ENCODE data around the gene DGKD.

DGKD gene

DNA sequence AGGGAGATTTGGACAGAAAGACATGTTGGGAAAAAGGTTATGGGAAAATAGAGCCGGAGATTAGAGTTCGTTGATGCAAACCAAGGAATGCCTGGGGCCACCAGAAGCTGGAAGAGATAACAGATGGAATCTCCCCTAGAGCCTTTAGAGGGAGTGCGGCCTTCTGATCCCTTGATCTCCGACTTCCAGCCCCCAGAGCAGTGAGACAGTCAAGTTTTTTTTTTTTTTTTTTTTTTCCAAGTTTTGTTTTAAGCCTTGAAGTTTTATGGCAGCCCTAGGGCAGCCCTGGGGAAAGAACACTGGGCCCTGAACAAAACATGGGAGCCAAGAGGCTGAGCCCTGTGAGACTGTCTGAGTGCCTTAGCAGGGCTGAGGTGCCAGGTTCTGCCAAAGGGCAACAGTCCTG lies 6.5 kb downstream of the DGKD start:
- peaks cover 25% of the 10 kb centered on the region for H3K79me2 ChIP-seq (ENCODE audit: control insufficient read depth, insufficient read depth, low read length, unreplicated experiment)
- no peaks in the 10 kb centered on the region for H3K27me3 ChIP-seq (ENCODE audit: insufficient read depth, low read length)
- no peak overlapping the region for H2AFZ ChIP-seq (ENCODE audit: low read length, unreplicated experiment)
- peaks cover 3% of the 10 kb centered on the region; the same call in 1 of the 2 replicates for H3K36me3 ChIP-seq (ENCODE audit: insufficient read depth, low read length)
- H3K27ac ChIP-seq (ENCODE audit: low read depth, low read length): no peak overlapping the region
- peaks cover 3% of the 10 kb centered on the region for H3K4me1 ChIP-seq (ENCODE audit: control insufficient read depth, insufficient read depth, low read length, unreplicated experiment)
- H3K4me3 ChIP-seq (ENCODE audit: low read depth, low read length): no peak overlapping the region

DNA sequence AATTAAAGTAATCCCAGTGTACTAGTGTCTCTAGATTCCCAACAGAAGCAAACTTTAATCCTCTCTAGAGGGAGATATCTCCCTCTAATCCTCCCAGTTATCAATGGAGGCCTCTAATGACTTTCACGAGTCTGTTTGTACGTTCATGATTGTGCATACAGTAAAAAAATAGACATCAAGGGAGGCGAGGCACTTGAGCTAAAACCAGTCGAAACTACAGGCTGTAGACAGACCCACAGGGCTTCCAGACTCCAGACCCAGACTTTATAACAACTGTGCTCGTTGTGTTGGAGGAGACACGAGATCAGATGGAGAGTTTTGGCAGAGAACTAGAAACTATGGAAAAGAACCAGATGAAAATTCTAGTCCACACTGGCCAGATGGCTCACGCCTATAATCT lies 7.0 kb downstream of the DGKD start:
- Histone ChIP-seq H2AFZ (ENCODE audit: low read length, unreplicated experiment) (no peak overlapping the region), H3K79me2 (ENCODE audit: control insufficient read depth, insufficient read depth, low read length, unreplicated experiment) (peaks cover 20% of the 10 kb centered on the region), H3K36me3 (ENCODE audit: insufficient read depth, low read length) (peaks cover 3% of the 10 kb centered on the region; the same call in 1 of the 2 replicates), H3K27me3 (ENCODE audit: insufficient read depth, low read length) (no peaks in the 10 kb centered on the region), H3K4me3 (ENCODE audit: low read depth, low read length) (no peak overlapping the region), H3K4me1 (ENCODE audit: control insufficient read depth, insufficient read depth, low read length, unreplicated experiment) (no peaks in the 10 kb centered on the region), H3K27ac (ENCODE audit: low read depth, low read length) (no peak overlapping the region)

DNA sequence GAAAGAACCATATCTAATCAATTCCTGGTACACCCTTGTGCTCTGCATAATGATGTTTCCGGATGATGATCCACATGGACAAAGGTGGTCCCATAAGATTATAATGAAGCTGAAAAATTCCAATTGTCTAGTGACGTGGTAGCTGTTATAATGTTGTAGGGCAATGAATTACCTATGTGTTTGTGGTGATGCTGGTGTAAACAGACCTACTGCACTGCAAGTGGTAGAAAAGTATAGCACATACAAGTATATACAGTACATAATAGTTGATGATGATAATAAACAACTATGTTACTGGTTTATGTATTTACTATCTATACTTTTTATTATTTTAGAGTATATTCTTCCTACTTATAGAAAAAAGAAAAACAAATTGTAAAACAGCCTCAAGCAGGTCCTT lies 8.4 kb downstream of the DGKD start:
- Histone ChIP-seq H3K4me3 (ENCODE audit: low read depth, low read length) (no peak overlapping the region), H3K4me1 (ENCODE audit: control insufficient read depth, insufficient read depth, low read length, unreplicated experiment) (no peaks in the 10 kb centered on the region), H2AFZ (ENCODE audit: low read length, unreplicated experiment) (no peak overlapping the region), H3K27me3 (ENCODE audit: insufficient read depth, low read length) (no peaks in the 10 kb centered on the region), H3K36me3 (ENCODE audit: insufficient read depth, low read length) (peaks cover 3% of the 10 kb centered on the region; the same call in 1 of the 2 replicates), H3K79me2 (ENCODE audit: control insufficient read depth, insufficient read depth, low read length, unreplicated experiment) (peaks cover 14% of the 10 kb centered on the region), H3K27ac (ENCODE audit: low read depth, low read length) (no peak overlapping the region)

DNA sequence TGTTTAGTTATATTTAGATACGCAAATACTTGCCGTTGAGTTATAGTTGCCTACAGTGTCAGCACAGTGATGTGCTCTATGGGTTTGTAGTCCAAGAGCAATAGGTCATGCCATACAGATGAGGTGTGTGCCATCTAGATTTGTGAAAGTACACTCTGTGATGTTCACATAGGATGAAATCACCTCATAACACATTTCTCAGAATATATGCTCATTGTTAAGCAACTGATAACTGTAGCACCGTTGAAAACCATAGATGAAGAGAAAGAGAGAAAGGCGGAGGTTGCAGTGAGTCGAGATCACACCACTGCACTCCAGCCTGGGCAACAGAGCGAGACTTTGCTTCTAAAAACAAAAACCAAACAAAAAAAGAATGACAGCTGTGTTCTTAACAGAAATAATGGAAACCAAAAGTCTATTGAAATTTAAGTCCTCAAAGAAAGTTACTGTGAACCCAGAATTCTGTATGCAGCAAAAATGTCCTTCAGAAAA lies 9.5 kb downstream of the DGKD start:
- H3K27me3 ChIP-seq (ENCODE audit: insufficient read depth, low read length): no peaks in the 10 kb centered on the region
- H3K79me2 ChIP-seq (ENCODE audit: control insufficient read depth, insufficient read depth, low read length, unreplicated experiment): peaks cover 9% of the 10 kb centered on the region
- no peak overlapping the region for H2AFZ ChIP-seq (ENCODE audit: low read length, unreplicated experiment)
- H3K27ac ChIP-seq (ENCODE audit: low read depth, low read length): no peak overlapping the region
- H3K4me3 ChIP-seq (ENCODE audit: low read depth, low read length): no peak overlapping the region
- no peaks in the 10 kb centered on the region for H3K4me1 ChIP-seq (ENCODE audit: control insufficient read depth, insufficient read depth, low read length, unreplicated experiment)
- peaks cover 3% of the 10 kb centered on the region; the same call in 1 of the 2 replicates for H3K36me3 ChIP-seq (ENCODE audit: insufficient read depth, low read length)

DNA sequence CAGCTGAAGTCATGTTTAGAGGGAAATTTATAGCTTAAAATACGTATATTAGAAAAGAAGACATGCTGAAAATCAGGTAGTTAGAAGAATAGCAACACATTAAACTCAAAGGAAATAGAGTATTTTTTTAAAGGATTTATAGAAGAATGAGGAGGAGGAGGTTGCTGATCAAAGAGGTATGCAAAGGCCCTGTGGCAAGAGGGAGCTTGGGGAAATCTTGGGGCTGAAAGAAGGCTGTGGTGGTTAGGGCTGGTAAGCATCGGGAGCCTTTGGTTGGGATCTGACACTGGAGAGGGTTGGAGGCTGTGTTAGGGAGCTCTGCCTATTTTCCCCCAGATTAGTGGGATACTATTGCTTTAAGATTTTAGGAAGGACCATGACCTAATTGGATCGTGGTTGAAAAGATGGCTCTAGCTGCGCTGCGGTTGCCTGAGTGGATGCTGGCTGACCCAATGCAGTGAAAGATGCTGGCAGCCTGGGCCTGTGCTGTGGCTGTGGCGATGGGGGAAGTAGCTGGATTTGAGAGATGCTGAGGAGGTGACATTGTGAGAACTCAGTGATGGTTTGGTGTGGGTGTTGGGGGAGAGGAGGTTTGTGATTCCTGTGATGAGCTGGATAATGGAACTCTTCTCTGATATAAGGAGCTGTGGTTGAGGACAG lies 11.7 kb downstream of the DGKD start:
- Histone ChIP-seq H2AFZ (ENCODE audit: low read length, unreplicated experiment) (no peak overlapping the region), H3K27me3 (ENCODE audit: insufficient read depth, low read length) (no peaks in the 10 kb centered on the region), H3K79me2 (ENCODE audit: control insufficient read depth, insufficient read depth, low read length, unreplicated experiment) (peaks cover 3% of the 10 kb centered on the region), H3K4me3 (ENCODE audit: low read depth, low read length) (no peak overlapping the region), H3K36me3 (ENCODE audit: insufficient read depth, low read length) (peaks cover 3% of the 10 kb centered on the region; the same call in 1 of the 2 replicates), H3K27ac (ENCODE audit: low read depth, low read length) (no peak overlapping the region), H3K4me1 (ENCODE audit: control insufficient read depth, insufficient read depth, low read length, unreplicated experiment) (no peaks in the 10 kb centered on the region)

DNA sequence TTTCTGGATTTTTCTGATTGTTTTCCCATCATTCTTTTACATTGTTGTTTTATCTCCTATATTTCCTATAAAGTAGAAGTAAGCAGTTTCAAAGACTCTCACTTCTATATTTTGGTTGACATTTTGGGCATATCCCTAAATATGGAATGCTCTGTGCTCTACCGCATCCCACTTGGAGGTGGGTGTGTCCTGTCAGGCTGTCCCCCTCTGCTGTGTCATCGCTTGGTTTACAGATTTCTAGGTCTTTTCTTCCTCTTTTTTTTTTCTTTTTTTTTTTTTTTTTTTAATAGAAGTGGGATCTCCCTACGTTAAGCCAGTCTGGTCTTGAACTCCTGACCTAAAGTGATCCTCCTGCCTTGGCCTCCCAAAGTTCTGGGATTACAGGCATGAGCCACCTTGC lies 13.3 kb downstream of the DGKD start:
- Histone ChIP-seq H3K79me2 (ENCODE audit: control insufficient read depth, insufficient read depth, low read length, unreplicated experiment) (no peaks in the 10 kb centered on the region), H3K36me3 (ENCODE audit: insufficient read depth, low read length) (peaks cover 3% of the 10 kb centered on the region; the same call in 1 of the 2 replicates), H3K27me3 (ENCODE audit: insufficient read depth, low read length) (no peaks in the 10 kb centered on the region), H3K4me3 (ENCODE audit: low read depth, low read length) (no peak overlapping the region), H3K4me1 (ENCODE audit: control insufficient read depth, insufficient read depth, low read length, unreplicated experiment) (no peaks in the 10 kb centered on the region), H3K27ac (ENCODE audit: low read depth, low read length) (no peak overlapping the region), H2AFZ (ENCODE audit: low read length, unreplicated experiment) (no peak overlapping the region)

DNA sequence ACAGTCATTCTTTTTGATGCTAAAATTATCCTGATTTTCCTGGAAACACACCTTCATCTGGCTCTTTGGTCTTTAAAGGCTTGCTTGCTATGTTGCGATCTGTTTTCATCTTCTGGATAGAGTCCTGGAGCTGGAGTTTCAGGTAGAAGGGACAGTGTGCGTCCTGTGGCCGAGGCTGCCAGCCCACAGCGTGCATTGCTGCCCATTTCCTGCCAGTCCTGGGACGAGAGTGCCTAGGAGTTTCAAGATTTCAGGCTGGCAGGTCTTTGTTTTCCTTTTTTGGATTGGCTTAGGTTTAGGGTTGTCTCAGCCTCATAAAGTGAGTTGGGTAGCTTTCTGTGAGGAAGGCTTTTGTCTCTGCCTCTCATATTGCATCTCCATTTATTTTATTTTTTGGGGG lies 14.5 kb downstream of the DGKD start:
- Histone ChIP-seq H3K27me3 (ENCODE audit: insufficient read depth, low read length) (no peaks in the 10 kb centered on the region), H3K4me1 (ENCODE audit: control insufficient read depth, insufficient read depth, low read length, unreplicated experiment) (no peaks in the 10 kb centered on the region), H3K27ac (ENCODE audit: low read depth, low read length) (no peak overlapping the region), H3K4me3 (ENCODE audit: low read depth, low read length) (no peak overlapping the region), H3K79me2 (ENCODE audit: control insufficient read depth, insufficient read depth, low read length, unreplicated experiment) (no peaks in the 10 kb centered on the region), H3K36me3 (ENCODE audit: insufficient read depth, low read length) (peaks cover under 1% of the 10 kb centered on the region; the same call in 1 of the 2 replicates), H2AFZ (ENCODE audit: low read length, unreplicated experiment) (no peak overlapping the region)

DNA sequence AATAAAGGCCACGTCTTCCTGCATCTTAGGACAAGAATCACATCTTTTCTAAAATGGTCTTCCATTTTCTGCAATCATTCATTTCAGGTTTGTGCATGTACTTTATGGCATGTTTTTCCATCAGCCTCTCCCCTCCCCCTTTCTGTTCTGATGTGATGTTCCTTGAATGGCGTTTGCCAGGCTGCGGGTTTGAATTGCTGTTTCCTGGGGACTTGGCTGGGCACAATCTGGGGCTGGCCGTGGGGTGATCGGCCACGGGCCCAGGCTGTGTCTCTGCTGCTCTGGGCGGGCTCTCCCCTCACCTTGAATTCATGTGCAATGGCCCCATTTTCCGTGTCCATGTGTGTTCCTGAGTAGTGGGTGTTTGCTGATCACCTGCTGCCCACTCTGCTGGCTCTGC lies 15.2 kb downstream of the DGKD start:
- Histone ChIP-seq H3K36me3 (ENCODE audit: insufficient read depth, low read length) (no peaks in the 10 kb centered on the region), H3K27me3 (ENCODE audit: insufficient read depth, low read length) (no peaks in the 10 kb centered on the region), H3K4me1 (ENCODE audit: control insufficient read depth, insufficient read depth, low read length, unreplicated experiment) (no peaks in the 10 kb centered on the region), H3K79me2 (ENCODE audit: control insufficient read depth, insufficient read depth, low read length, unreplicated experiment) (no peaks in the 10 kb centered on the region), H3K27ac (ENCODE audit: low read depth, low read length) (no peak overlapping the region), H3K4me3 (ENCODE audit: low read depth, low read length) (no peak overlapping the region), H2AFZ (ENCODE audit: low read length, unreplicated experiment) (no peak overlapping the region)

DNA sequence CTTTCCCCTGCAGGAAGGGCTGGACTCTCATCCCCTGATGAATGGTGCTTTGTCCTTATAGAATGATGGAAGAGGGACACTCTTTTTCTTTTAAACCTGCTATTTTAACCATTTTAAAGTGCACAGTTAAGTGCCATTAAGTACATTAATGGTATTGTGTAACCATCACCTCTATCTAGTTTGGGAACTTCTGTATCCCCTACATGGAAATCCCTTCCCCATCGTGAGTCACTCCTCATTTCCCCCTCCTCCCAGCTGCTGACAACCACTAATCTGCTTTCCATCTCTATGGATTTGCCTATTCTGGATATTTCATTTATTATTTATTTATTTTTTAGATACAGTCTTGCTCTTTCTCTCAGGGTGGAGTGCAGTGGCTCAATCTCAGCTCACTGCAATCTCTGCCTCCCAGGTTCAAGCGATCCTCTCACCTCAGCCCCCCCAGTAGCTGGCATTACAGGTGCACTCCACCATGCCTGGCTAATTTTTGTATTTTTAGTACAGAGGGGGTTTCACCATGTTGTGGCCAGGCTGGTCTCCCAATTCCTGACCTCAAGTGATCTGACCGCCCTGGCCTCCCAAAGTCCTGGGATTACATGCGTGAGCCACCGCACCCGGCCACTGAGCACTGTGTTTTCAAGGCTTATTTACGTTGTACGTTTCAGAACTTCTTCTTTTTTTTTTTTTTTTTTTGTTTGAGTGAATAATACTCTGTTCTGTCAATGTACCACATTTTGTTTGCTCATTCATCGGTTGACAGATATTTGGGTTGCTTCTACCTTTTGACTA lies 15.8 kb downstream of the DGKD start:
- H3K36me3 ChIP-seq (ENCODE audit: insufficient read depth, low read length): no peaks in the 10 kb centered on the region
- no peaks in the 10 kb centered on the region for H3K4me1 ChIP-seq (ENCODE audit: control insufficient read depth, insufficient read depth, low read length, unreplicated experiment)
- no peak overlapping the region for H3K4me3 ChIP-seq (ENCODE audit: low read depth, low read length)
- no peak overlapping the region for H3K27ac ChIP-seq (ENCODE audit: low read depth, low read length)
- no peaks in the 10 kb centered on the region for H3K79me2 ChIP-seq (ENCODE audit: control insufficient read depth, insufficient read depth, low read length, unreplicated experiment)
- no peaks in the 10 kb centered on the region for H3K27me3 ChIP-seq (ENCODE audit: insufficient read depth, low read length)
- H2AFZ ChIP-seq (ENCODE audit: low read length, unreplicated experiment): no peak overlapping the region

DNA sequence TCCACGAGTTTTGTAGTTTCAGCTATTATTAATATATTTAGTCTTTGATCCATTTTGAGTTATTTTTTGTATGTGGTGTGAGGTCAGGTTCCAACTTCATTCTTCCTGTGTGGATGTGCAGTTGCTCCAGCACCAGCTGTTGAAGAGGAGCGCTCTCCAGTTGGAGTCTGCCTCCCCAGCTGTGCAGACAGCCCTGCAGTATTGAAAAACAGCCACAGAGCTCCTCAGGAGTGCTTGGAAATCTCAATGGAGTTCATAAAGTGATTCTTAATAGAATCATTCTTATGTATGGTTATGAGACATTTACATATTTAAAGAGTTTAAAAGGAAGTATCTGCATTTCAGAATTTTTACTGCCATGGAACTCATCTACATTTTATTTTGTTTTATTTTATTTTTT lies 17.3 kb downstream of the DGKD start:
- Histone ChIP-seq H3K27ac (ENCODE audit: low read depth, low read length) (no peak overlapping the region), H3K4me1 (ENCODE audit: control insufficient read depth, insufficient read depth, low read length, unreplicated experiment) (no peaks in the 10 kb centered on the region), H3K79me2 (ENCODE audit: control insufficient read depth, insufficient read depth, low read length, unreplicated experiment) (no peaks in the 10 kb centered on the region)

DNA sequence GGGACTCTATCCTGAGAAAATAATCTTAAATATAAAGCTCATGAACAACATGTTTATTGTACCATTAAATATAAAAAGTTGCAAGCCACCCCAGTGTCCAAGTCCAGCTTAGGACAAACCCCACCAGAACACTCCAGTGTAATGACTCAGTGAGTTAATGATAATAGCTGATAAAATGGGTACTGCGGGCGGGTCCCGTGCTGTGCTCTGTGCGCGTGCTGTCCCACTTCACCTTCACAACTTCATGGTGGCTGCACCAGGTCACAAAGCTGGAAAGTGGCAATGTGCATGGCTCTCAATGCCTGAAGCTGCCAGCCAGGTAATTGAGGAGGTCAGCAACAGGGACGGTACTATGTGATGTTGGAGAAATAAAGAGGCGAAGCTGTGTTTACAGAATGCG lies 18.6 kb downstream of the DGKD start:
- Histone ChIP-seq H3K27ac (ENCODE audit: low read depth, low read length) (no peak overlapping the region), H3K27me3 (ENCODE audit: insufficient read depth, low read length) (no peaks in the 10 kb centered on the region), H3K4me1 (ENCODE audit: control insufficient read depth, insufficient read depth, low read length, unreplicated experiment) (no peaks in the 10 kb centered on the region), H3K36me3 (ENCODE audit: insufficient read depth, low read length) (no peaks in the 10 kb centered on the region), H3K79me2 (ENCODE audit: control insufficient read depth, insufficient read depth, low read length, unreplicated experiment) (no peaks in the 10 kb centered on the region), H2AFZ (ENCODE audit: low read length, unreplicated experiment) (no peak overlapping the region), H3K4me3 (ENCODE audit: low read depth, low read length) (no peak overlapping the region)

More for the DNA sequence above, 17.3 kb downstream of the DGKD start:
- H2AFZ ChIP-seq (ENCODE audit: low read length, unreplicated experiment): no peak overlapping the region
- no peak overlapping the region for H3K4me3 ChIP-seq (ENCODE audit: low read depth, low read length)
- no peaks in the 10 kb centered on the region for H3K27me3 ChIP-seq (ENCODE audit: insufficient read depth, low read length)
- no peaks in the 10 kb centered on the region for H3K36me3 ChIP-seq (ENCODE audit: insufficient read depth, low read length)

All from ACC112 (cell line).